Measurements from ENCODE around the gene MRPL27. TPM values are rescaled to one million over a fixed set of nuclear protein-coding genes. Genes with fewer than 3 reads are reported as not detected.

The MRPL27 gene
- total RNA-seq, 1 donor from 2014 or later = 49.8 TPM

DNA sequence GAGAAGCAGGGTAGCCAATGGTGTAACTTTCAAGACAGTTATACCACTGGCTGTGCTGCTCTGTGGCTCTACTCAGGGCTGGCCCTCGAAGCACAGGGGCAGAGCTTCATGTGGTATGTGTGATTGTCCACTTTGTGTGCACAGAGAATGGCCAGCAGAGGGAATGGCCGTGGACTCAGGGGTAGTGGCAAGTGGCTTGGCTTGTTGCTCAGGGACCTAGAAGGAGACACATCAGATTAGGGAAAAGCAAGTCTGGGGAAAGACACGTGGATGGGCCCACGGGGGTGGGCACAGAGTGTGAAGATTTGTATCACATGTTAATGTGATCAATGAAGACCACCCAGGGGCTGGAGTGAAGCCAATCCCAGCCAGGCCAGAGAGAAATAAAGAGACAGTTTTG lies 47.1 kb downstream of the MRPL27 start:
- DNase-seq (ENCODE audit: low spot score) = no peak
- no peaks in the 10 kb centered on the region for H3K9me3 Mint-ChIP-seq (ENCODE audit: low read depth)
- TF ChIP-seq, protein P1, sequence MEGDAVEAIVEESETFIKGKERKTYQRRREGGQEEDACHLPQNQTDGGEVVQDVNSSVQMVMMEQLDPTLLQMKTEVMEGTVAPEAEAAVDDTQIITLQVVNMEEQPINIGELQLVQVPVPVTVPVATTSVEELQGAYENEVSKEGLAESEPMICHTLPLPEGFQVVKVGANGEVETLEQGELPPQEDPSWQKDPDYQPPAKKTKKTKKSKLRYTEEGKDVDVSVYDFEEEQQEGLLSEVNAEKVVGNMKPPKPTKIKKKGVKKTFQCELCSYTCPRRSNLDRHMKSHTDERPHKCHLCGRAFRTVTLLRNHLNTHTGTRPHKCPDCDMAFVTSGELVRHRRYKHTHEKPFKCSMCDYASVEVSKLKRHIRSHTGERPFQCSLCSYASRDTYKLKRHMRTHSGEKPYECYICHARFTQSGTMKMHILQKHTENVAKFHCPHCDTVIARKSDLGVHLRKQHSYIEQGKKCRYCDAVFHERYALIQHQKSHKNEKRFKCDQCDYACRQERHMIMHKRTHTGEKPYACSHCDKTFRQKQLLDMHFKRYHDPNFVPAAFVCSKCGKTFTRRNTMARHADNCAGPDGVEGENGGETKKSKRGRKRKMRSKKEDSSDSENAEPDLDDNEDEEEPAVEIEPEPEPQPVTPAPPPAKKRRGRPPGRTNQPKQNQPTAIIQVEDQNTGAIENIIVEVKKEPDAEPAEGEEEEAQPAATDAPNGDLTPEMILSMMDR (IDR thresholded peaks at IDR 0.05) = no peak
- no peaks in the 10 kb centered on the region for H3K4me1 Mint-ChIP-seq (ENCODE audit: low read depth)
- no peaks in the 10 kb centered on the region for H3K27me3 Mint-ChIP-seq (ENCODE audit: low read depth)
- no peaks in the 10 kb centered on the region for H3K36me3 Mint-ChIP-seq (ENCODE audit: low read depth)
- no peak overlapping the region for H3K27ac Mint-ChIP-seq (ENCODE audit: unreplicated experiment)
- no peak overlapping the region for H3K4me3 Mint-ChIP-seq (ENCODE audit: unreplicated experiment)

GRCh38 chr17:50323060-50323459 lies 49.9 kb downstream of the MRPL27 start:
- no peaks in the 10 kb centered on the region for H3K27me3 Mint-ChIP-seq (ENCODE audit: low read depth)
- no peaks in the 10 kb centered on the region for H3K36me3 Mint-ChIP-seq (ENCODE audit: low read depth)
- no peak overlapping the region for H3K4me3 Mint-ChIP-seq (ENCODE audit: unreplicated experiment)
- no peaks in the 10 kb centered on the region for H3K4me1 Mint-ChIP-seq (ENCODE audit: low read depth)
- no peaks in the 10 kb centered on the region for H3K9me3 Mint-ChIP-seq (ENCODE audit: low read depth)
- TF ChIP-seq, protein P1 (IDR thresholded peaks at IDR 0.05) = no peak
- H3K27ac Mint-ChIP-seq (ENCODE audit: unreplicated experiment) = no peak overlapping the region
- DNase-seq (ENCODE audit: low spot score) = no peak

- TF ChIP-seq, protein P1 (IDR thresholded peaks at IDR 0.05) = no peak
- no peaks in the 10 kb centered on the region for H3K4me1 Mint-ChIP-seq (ENCODE audit: low read depth)
- no peak for DNase-seq (ENCODE audit: low spot score)
Measured at GRCh38 chr17:50322271-50322670, 50.7 kb downstream of the MRPL27 start.

GRCh38 chr17:50319306-50320004 lies 53.5 kb downstream of the MRPL27 start:
- TF ChIP-seq, protein P1 (IDR thresholded peaks at IDR 0.05) = no peak
- Mint-ChIP-seq H3K27ac (ENCODE audit: unreplicated experiment) (no peak overlapping the region), H3K4me1 (ENCODE audit: low read depth) (no peaks in the 10 kb centered on the region), H3K36me3 (ENCODE audit: low read depth) (no peaks in the 10 kb centered on the region), H3K4me3 (ENCODE audit: unreplicated experiment) (no peak overlapping the region), H3K27me3 (ENCODE audit: low read depth) (no peaks in the 10 kb centered on the region), H3K9me3 (ENCODE audit: low read depth) (no peaks in the 10 kb centered on the region)
- DNase-seq (ENCODE audit: low spot score) = no peak

More at GRCh38 chr17:50322271-50322670, 50.7 kb downstream of the MRPL27 start:
- Mint-ChIP-seq H3K36me3 (ENCODE audit: low read depth) (no peaks in the 10 kb centered on the region), H3K4me3 (ENCODE audit: unreplicated experiment) (no peak overlapping the region), H3K27me3 (ENCODE audit: low read depth) (no peaks in the 10 kb centered on the region), H3K9me3 (ENCODE audit: low read depth) (no peaks in the 10 kb centered on the region), H3K27ac (ENCODE audit: unreplicated experiment) (no peak overlapping the region)

DNA sequence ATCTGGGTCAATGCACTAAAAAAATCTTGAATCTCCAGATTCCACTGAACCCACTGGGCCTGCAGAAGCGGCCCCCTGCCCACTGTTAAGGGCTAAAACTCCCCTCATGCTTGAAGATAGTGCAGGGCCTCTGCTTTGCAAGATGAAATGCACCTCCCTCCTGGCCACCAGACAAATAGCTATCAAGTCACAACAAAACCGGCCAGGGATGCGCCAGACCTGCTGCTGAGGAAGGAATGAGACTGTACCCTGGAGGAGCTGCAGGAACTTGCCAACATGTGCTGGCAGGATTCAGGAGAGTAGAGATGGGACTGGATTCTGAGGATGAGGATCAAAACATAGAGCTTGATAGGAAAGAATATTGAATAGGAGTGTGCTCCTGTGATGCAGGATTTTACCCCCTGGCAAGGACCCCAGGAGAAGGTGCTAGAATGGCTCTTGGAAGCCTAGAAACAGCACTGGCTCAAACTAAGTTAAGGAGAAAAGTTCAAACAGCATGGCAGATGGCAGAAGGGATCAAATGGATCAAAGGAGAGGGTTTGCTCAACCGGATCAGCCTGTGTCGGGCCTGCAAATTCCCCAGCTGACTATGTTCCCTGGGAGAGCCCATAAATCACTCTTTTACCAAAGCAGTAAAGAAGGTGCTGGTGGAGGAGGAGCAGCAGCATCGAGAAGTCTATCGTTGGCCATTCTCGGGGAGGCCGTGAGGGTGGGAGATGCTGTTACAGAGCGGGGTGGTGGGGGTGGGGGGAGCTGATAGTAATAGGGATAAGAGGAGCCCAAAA lies 54.3 kb downstream of the MRPL27 start:
- Mint-ChIP-seq H3K4me3 (ENCODE audit: unreplicated experiment) (no peak overlapping the region), H3K27ac (ENCODE audit: unreplicated experiment) (no peak overlapping the region), H3K36me3 (ENCODE audit: low read depth) (no peaks in the 10 kb centered on the region), H3K9me3 (ENCODE audit: low read depth) (no peaks in the 10 kb centered on the region), H3K4me1 (ENCODE audit: low read depth) (no peaks in the 10 kb centered on the region), H3K27me3 (ENCODE audit: low read depth) (peaks cover 5% of the 10 kb centered on the region)
- no peak for DNase-seq (ENCODE audit: low spot score)
- TF ChIP-seq, protein P1 (IDR thresholded peaks at IDR 0.05) = no peak

Other genes with a start within 250 kb of the MRPL27 start
- gene SAMD14, start 243.0 kb downstream of the MRPL27 start, total RNA-seq = 26.0 to 29.4 TPM (median 27.6 TPM) in 3 replicates
- gene PPP1R9B, start 222.5 kb downstream of the MRPL27 start, total RNA-seq = 75.4 to 84.2 TPM (median 79.3 TPM) in 3 replicates
- gene SGCA, start 207.2 kb downstream of the MRPL27 start, total RNA-seq = 0.85 to 5.5 TPM (median 1.3 TPM) in 3 replicates
- 34,852 to 36,120 TPM (median 35,333 TPM) in 3 replicates for gene COL1A1, start 171.6 kb downstream of the MRPL27 start, total RNA-seq
- gene TMEM92, start 98.7 kb downstream of the MRPL27 start, total RNA-seq = 1.6 to 1.7 TPM (median 1.7 TPM) in 3 replicates
- gene XYLT2, start 27.1 kb downstream of the MRPL27 start, total RNA-seq = 33.5 to 34.1 TPM (median 33.7 TPM) in 3 replicates
- 1.9 to 6.8 TPM (median 2.5 TPM) in 3 replicates for gene EME1, start within 50 bp of the MRPL27 start, total RNA-seq
- 144 to 162 TPM (median 148 TPM) in 3 replicates for gene LRRC59, start 24.3 kb upstream of the MRPL27 start, total RNA-seq
- 17.4 to 22.5 TPM (median 19.9 TPM) in 3 replicates for gene ACSF2, start 53.0 kb upstream of the MRPL27 start, total RNA-seq
- gene CHAD, start 95.7 kb upstream of the MRPL27 start, total RNA-seq = 0.12 TPM in 1 of 3 replicates, not detected in the others
- gene RSAD1, start 105.7 kb upstream of the MRPL27 start, total RNA-seq = 28.6 to 33.4 TPM (median 29.8 TPM) in 3 replicates
- gene MYCBPAP, start 135.3 kb upstream of the MRPL27 start, total RNA-seq = 0.99 to 1.2 TPM (median 1.00 TPM) in 3 replicates
- gene EPN3, start 159.6 kb upstream of the MRPL27 start, total RNA-seq = not detected in 3 replicates
- 51.0 to 60.1 TPM (median 51.8 TPM) in 3 replicates for gene SPATA20, start 174.0 kb upstream of the MRPL27 start, total RNA-seq
- 0.05 to 0.41 TPM (median 0.10 TPM) in 3 replicates for gene CACNA1G, start 187.5 kb upstream of the MRPL27 start, total RNA-seq

Measured in chondrocyte (in vitro differentiated cells).